K562 (cell line): ENCODE results near the gene HLCS. TPM values are rescaled to one million over a fixed set of nuclear protein-coding genes. Genes with fewer than 3 reads are reported as not detected.

Experiments
- ARID2 ChIP-seq: fragments of 450-650 bp; IDR thresholded peaks from 2 replicates; pipeline ENCODE4 v1.6.1; 2017; ENCODE audit warnings: antibody characterized with exemption, mild to moderate bottlenecking
- BHLHE40 ChIP-seq: IDR thresholded peaks from 2 replicates; pipeline ENCODE4 v1.6.1; 2011; ENCODE audit warnings: low read length, improper control_type of control experiment
- CEBPG ChIP-seq, 3 experiments: fragments of 200-800 bp in 1 of 3; sonication (Bioruptor generic) in 1 of 3; sonication (generic) in 1 of 3; formaldehyde crosslinking in 1 of 3; IDR thresholded peaks in 2 of 3; conservative IDR thresholded peaks in 1 of 3; 2 replicates each; pipeline versions ENCODE4 v1.6.1 to v1.8.0; 2016 to 2022; ENCODE audit warnings: missing compliant biosample characterization in 2 of 3, missing genetic modification characterization in 2 of 3, mild to moderate bottlenecking in 1 of 3, missing genetic modification reagents in 1 of 3
- E2F3 ChIP-seq: fragments of 250-450 bp; sonication (Bioruptor Pico); IDR thresholded peaks from 2 replicates; pipeline ENCODE4 v1.4.0; 2020; ENCODE audit warnings: mild to moderate bottlenecking
- GTF2A2 ChIP-seq: IDR thresholded peaks from 2 replicates; pipeline ENCODE4 v1.6.1; 2016; ENCODE audit warnings: mild to moderate bottlenecking, missing genetic modification characterization, missing compliant biosample characterization
- MAFF ChIP-seq: IDR thresholded peaks from 2 replicates; pipeline ENCODE4 v1.6.1; 2012; ENCODE audit warnings: low read length, improper control_type of control experiment
- MAFK ChIP-seq: IDR thresholded peaks from 2 replicates; pipeline ENCODE4 v1.6.1; 2011; ENCODE audit warnings: low read length, improper control_type of control experiment
- MED1 ChIP-seq: sonication (generic); formaldehyde crosslinking; IDR thresholded peaks from 2 replicates; pipeline ENCODE4 v1.8.1; 2023; ENCODE audit warnings: missing genetic modification reagents, borderline replicate concordance
- PHF21A ChIP-seq: fragments of 450-650 bp; IDR thresholded peaks from 2 replicates; pipeline ENCODE4 v1.6.1; 2017; ENCODE audit warnings: low read depth, borderline replicate concordance
- SMAD1 ChIP-seq: fragments of 150-350 bp; IDR thresholded peaks from 2 replicates; pipeline ENCODE4 v1.6.1; 2014; ENCODE audit warnings: low read length, low read depth; ENCODE audit not compliant: partially characterized antibody
- SMAD4 ChIP-seq: fragments of 250-450 bp; sonication (Bioruptor Pico); conservative IDR thresholded peaks from 2 replicates; pipeline ENCODE4 v1.8.0; 2021; ENCODE audit warnings: inconsistent platforms, mild to moderate bottlenecking, moderate library complexity
- SMARCA5 ChIP-seq: fragments of 450-650 bp; IDR thresholded peaks from 2 replicates; pipeline ENCODE4 v1.6.1; 2016
- ZFX ChIP-seq: sonication (generic); formaldehyde crosslinking; IDR thresholded peaks from 2 replicates; pipeline ENCODE4 v1.8.0; 2022; ENCODE audit warnings: mild to moderate bottlenecking, missing genetic modification reagents, moderate library complexity
- ZNF3 ChIP-seq: fragments of 250-450 bp; sonication (Bioruptor Pico); IDR thresholded peaks from 2 replicates; pipeline ENCODE4 v1.5.0; 2021; ENCODE audit warnings: mild to moderate bottlenecking, moderate library complexity
- ZZZ3 ChIP-seq: fragments of 450-650 bp; IDR thresholded peaks from 2 replicates; pipeline ENCODE4 v1.6.1; 2016; ENCODE audit warnings: antibody characterized with exemption, mild to moderate bottlenecking, moderate library complexity
- polyA plus RNA-seq, 8 experiments: library from polyadenylated mRNA; depleted of rRNA in 4 of 8; stranded (reverse) in 5 of 8; unstranded in 3 of 8; fragments of >200 nt; fragmentation: Nextera tagmentation in 2 of 8; fragmentation: Illumina TruSeq in 1 of 8; extraction: Ambion mirVana in 2 of 8; extraction: Trizol in 1 of 8; gene quantifications; 2 replicates each; pipeline versions ENCODE4 v1.2.1 to v1.2.3, GENCODE V29; 2011 to 2014; ENCODE audit warnings: inconsistent platforms in 1 of 8, missing spikeins in 1 of 8
- total RNA-seq, 7 experiments: library from RNA; depleted of rRNA in 6 of 7; stranded (reverse); fragments of >200 nt in 6 of 7; fragmentation: Illumina TruSeq in 2 of 7; extraction: Trizol in 2 of 7; gene quantifications; 2 replicates each; pipeline versions ENCODE4 v1.2.1 to v1.2.3, GENCODE V29; 2011 to 2021; ENCODE audit warnings: low replicate concordance in 1 of 7
- TF ChIP-seq, protein P1 (sequence below): sonication (generic); formaldehyde crosslinking; IDR thresholded peaks from 2 replicates; pipeline ENCODE4 v1.8.0; 2022; ENCODE audit warnings: missing genetic modification reagents, mild to moderate bottlenecking, borderline replicate concordance
- TF ChIP-seq, protein P2 (sequence below): sonication (generic); formaldehyde crosslinking; IDR thresholded peaks from 2 replicates; pipeline ENCODE4 v1.8.1; 2023; ENCODE audit warnings: missing genetic modification reagents, mild to moderate bottlenecking, borderline replicate concordance
- TF ChIP-seq, protein P3 (sequence below): fragments of 450-650 bp; formaldehyde crosslinking; IDR thresholded peaks from 2 replicates; pipeline ENCODE4 v1.4.0; 2022; ENCODE audit warnings: mild to moderate bottlenecking, moderate library complexity

HLCS gene
- total and polyA plus RNA-seq, 9 of the 15 experiments (the other 6 are each of a cell fraction or from before 2014, with no cell fraction given), result 3.0 to 21.5 (median 17.1) TPM

DNA sequence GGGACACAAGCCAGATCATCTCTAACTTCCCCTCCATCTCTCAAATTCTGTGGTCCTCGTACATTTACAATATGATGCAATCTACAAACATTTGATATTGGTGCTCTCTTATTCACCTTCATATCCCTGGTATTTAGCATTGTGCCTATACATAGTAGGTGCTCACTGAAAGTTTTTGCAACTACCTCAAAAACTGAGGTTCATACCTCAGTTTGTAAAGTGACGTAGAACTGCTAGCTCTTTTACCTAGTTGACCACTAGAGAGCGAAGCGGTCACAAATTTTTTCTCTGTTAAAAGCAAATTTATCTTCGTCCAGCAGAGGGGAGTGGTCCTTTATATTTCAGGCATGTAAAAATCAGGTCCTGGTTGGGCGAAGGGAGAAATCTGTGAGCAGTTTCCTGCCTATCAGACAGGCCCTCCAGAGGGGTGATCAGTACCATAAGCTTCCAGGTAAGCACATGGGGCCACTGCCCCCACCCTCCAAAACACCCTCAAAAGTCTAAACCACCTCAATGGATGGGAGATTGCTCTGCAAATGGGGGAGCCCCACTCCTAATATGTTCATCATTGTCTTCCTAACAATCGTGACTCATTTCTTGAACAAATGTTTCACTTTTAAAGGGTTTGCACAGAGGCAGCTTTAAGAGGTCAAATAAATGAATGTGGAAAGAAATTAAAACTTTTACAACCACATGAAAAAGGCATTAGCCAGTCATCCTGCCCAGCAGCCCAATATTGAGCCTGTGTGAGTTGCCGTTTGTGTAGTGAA, 10.6 kb upstream of the HLCS start (continued):
- TF ChIP-seq GTF2A2 (tag), result no peak
- TF ChIP-seq ZNF3 (CRISPR knock-in tag), result no peak
- peak; percentile 41; the same call in 1 of the 2 replicates for TF ChIP-seq CEBPG (CRISPR knock-in tag; IDR thresholded peaks at IDR 0.05)
- TF ChIP-seq CEBPG (tag; conservative IDR thresholded peaks at IDR 0.05 in 1 of 2, IDR thresholded peaks at IDR 0.05 in 1 of 2), result peak; percentile 90 to 92
- TF ChIP-seq MAFF, result no peak
- peak; percentile 22; the same call in 1 of the 2 replicates for TF ChIP-seq PHF21A
- TF ChIP-seq SMARCA5, result peak; percentile 57; the same call in 1 of the 2 replicates
- no peak for TF ChIP-seq SMAD1
- no peak for TF ChIP-seq ZFX (CRISPR knock-in tag)
- no peak for TF ChIP-seq ZZZ3
- TF ChIP-seq MAFK, result peak; percentile 9; the same call in 1 of the 2 replicates
- 0 out of 2 replicates have a peak, but pooled peaks have one; percentile 24 for TF ChIP-seq SMAD4 (CRISPR knock-in tag)
- TF ChIP-seq BHLHE40, result peak; percentile 33; the same call in 1 of the 2 replicates
- TF ChIP-seq, protein P1, sequence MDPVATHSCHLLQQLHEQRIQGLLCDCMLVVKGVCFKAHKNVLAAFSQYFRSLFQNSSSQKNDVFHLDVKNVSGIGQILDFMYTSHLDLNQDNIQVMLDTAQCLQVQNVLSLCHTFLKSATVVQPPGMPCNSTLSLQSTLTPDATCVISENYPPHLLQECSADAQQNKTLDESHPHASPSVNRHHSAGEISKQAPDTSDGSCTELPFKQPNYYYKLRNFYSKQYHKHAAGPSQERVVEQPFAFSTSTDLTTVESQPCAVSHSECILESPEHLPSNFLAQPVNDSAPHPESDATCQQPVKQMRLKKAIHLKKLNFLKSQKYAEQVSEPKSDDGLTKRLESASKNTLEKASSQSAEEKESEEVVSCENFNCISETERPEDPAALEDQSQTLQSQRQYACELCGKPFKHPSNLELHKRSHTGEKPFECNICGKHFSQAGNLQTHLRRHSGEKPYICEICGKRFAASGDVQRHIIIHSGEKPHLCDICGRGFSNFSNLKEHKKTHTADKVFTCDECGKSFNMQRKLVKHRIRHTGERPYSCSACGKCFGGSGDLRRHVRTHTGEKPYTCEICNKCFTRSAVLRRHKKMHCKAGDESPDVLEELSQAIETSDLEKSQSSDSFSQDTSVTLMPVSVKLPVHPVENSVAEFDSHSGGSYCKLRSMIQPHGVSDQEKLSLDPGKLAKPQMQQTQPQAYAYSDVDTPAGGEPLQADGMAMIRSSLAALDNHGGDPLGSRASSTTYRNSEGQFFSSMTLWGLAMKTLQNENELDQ (CRISPR knock-in tag), result no peak
- peak; percentile 84 for TF ChIP-seq ARID2
- TF ChIP-seq, protein P2, sequence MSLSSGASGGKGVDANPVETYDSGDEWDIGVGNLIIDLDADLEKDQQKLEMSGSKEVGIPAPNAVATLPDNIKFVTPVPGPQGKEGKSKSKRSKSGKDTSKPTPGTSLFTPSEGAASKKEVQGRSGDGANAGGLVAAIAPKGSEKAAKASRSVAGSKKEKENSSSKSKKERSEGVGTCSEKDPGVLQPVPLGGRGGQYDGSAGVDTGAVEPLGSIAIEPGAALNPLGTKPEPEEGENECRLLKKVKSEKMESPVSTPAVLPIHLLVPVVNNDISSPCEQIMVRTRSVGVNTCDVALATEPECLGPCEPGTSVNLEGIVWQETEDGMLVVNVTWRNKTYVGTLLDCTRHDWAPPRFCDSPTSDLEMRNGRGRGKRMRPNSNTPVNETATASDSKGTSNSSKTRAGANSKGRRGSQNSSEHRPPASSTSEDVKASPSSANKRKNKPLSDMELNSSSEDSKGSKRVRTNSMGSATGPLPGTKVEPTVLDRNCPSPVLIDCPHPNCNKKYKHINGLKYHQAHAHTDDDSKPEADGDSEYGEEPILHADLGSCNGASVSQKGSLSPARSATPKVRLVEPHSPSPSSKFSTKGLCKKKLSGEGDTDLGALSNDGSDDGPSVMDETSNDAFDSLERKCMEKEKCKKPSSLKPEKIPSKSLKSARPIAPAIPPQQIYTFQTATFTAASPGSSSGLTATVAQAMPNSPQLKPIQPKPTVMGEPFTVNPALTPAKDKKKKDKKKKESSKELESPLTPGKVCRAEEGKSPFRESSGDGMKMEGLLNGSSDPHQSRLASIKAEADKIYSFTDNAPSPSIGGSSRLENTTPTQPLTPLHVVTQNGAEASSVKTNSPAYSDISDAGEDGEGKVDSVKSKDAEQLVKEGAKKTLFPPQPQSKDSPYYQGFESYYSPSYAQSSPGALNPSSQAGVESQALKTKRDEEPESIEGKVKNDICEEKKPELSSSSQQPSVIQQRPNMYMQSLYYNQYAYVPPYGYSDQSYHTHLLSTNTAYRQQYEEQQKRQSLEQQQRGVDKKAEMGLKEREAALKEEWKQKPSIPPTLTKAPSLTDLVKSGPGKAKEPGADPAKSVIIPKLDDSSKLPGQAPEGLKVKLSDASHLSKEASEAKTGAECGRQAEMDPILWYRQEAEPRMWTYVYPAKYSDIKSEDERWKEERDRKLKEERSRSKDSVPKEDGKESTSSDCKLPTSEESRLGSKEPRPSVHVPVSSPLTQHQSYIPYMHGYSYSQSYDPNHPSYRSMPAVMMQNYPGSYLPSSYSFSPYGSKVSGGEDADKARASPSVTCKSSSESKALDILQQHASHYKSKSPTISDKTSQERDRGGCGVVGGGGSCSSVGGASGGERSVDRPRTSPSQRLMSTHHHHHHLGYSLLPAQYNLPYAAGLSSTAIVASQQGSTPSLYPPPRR (CRISPR knock-in tag), result no peak
- TF ChIP-seq, protein P3, sequence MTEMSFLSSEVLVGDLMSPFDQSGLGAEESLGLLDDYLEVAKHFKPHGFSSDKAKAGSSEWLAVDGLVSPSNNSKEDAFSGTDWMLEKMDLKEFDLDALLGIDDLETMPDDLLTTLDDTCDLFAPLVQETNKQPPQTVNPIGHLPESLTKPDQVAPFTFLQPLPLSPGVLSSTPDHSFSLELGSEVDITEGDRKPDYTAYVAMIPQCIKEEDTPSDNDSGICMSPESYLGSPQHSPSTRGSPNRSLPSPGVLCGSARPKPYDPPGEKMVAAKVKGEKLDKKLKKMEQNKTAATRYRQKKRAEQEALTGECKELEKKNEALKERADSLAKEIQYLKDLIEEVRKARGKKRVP (CRISPR knock-in tag), result peak; percentile 80
- no peak for TF ChIP-seq E2F3
- no peak for TF ChIP-seq MED1
